NCI-H146 (cell line): Measurements from ENCODE around the gene SERPINA5.

Experiments used
- DNase-seq: peaks from one replicate; lab custom pipeline; 2025; lab: John Stamatoyannopoulos, UW

Gene SERPINA5

DNA sequence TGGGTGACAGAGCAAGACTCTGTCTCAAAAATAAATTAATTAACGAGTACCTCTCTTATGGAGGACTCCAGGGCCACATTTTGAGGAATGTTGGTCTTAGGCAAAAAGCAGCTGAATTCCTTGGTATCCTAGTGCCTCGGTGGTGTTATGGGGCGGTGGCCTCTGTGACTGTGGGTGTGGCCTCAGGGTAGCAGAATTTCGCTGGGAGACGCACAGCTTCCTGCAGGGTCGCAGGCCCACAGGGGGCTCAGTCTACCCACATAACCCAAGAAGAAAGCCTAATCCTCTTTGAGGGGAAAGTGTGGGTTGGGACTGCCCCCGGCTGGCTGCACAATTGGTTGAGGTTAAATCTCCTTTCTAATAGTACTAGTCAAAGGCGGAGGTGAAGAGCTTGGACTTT is 31.2 kb upstream of the SERPINA5 start:
- no peak for DNase-seq

- no peak for DNase-seq
Observed at GRCh38 chr14:94555991-94556390, 25.2 kb upstream of the SERPINA5 start.

DNA sequence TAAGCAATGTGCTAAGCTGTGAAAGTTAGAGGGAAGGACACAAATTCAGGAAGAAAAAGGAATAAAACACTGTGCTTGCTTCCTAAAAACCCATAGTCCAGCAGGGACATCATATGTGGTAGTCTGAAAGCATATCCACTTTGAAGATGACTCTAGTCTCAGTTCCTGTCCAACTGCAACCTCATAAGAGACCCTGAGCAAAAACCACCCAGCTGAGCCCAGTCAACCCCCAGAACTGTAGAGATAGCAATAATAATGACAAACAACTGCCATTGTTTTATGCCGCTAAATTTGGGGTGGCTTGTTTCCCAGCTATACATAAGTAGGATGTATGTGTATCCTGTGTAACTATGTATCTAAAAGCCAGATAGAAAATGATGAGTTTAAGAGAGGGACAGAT is 23.9 kb upstream of the SERPINA5 start:
- no peak for DNase-seq

GRCh38 chr14:94558842-94559241 is 22.4 kb upstream of the SERPINA5 start:
- no peak for DNase-seq

DNA sequence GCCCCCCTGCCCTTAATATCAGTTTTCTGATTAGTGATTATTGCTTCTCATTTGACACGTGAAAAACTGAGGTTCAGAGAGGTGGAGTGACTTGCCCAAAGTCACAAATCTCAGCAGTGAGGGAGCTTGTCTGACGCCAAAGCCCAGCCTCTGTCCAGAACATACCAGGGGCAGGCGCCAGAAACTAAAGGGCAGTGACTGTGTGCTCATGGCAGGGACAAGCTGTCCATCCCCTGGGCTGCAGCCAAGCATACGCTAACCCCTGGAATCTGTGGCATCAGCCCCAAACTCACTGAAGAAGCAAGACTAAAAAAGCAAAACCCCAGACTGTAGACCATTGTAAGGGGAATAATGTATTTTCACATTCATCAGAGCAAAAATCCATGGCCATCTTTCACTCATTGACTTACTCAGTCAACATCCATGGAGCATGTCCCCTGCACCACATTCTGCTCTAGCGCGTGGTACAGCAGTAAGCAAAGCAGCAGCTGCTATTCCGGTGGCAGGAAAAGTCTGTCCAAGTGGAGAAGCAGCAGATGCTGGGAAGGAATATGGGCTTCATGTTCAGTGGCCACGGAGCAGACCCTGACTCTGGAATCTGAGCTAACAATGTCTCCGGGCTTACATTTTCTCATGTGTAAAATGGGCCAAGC is 21.5 kb upstream of the SERPINA5 start:
- no peak for DNase-seq

DNA sequence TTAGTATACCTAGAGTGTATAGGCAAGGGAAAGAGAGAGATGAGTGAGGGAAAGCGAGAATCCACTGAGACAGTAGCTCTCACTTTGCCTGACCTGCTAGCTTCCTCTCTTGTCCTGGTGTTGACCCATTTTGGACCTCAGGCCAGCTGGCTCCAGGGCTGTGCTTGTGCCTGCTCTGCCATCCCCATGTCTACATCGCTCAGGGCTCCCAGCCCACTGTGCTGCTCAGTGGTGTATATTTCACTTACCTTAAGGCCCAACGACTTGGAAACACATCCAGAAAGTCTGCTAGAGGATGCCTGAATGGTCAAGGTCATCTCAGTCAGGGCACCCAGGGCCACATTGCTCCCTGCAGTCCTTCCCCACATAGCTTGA is 20.9 kb upstream of the SERPINA5 start:
- DNase-seq: no peak

DNA sequence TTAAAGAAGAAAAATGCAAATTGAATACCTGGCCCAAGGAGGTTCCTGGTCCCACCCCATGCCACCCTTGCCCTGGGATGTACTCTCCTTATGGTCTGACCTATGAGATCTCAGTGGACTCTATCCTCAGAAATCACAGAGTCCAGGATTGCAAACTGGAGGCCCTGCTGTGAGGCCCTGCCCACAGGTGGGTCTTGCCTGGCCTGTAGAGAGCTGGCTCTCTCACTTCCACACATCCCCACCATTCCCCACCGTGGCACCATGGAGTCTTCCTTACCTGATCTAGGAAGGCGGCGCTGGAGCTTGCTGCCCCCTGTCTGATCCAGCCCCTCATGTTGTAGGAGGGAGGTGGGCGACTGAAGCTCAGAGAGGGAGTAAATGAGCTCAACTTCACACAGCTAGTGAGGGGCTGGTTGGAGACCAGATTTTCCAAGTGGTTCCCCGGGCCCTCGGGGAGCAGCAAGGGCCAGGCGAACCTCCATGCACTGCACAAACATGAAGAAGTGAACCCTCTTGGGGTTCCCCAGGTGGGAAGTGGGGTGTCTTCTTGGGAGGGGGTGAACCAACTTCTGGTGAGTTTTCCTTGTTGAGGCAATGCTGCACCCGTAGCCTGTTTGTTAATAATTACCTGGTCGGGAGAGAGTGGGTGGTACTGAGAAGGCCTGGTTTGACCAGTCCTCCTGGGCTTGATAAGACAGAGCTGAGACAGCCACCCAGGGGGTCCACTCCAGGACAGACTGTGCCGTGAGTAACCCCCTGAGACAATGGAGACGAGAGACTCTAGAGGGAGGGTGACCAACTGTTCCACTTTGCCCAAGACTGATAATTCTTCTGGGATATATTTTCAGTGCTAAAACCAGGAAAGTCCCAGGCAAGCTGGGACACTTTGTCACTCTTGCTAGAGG is 20.2 kb upstream of the SERPINA5 start, which contains the start of gene SERPINA4:
TSS of gene SERPINA4 (plus strand) at position 692 of the 905 bp plus-strand sequence. CDS start 2,041 bp downstream, outside the sequence.
- DNase-seq: no peak

DNA sequence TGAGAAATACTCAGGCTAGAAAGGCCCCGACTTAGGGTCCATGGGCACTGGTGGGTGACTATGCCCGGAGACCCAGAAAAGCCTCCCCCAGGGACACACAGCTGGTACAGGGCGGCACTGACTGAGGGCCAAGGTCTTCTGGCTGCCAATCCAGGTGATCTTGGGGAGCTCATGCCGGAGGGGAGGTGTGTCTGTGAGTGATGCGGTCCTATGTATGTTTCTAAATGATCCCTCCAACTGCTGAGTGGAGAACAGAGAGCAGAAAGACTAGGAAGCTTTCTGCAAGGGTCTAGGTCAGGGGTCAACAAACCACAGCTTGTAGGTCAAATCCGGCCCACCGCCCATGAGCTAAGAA is 19.6 kb upstream of the SERPINA5 start:
- no peak for DNase-seq

DNA sequence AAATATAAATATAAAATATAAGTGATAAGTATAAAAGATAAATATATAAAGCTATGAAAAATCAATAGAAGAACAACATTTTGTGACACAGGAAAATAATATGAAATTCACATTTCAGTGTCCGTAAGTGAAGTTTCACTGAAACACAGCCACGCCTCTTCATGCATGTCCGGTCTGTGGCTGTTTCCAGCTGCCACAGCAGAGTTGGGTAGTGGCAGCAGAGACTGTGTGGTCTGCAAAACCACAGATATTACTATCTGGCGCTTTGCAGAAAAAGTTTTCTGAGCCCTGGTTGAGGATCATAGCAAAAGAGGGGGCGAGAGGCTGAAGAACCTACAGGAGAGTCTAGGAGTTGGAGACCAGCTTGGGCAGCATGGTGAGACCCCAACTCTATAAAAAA is 19.2 kb upstream of the SERPINA5 start:
- DNase-seq: no peak

DNA sequence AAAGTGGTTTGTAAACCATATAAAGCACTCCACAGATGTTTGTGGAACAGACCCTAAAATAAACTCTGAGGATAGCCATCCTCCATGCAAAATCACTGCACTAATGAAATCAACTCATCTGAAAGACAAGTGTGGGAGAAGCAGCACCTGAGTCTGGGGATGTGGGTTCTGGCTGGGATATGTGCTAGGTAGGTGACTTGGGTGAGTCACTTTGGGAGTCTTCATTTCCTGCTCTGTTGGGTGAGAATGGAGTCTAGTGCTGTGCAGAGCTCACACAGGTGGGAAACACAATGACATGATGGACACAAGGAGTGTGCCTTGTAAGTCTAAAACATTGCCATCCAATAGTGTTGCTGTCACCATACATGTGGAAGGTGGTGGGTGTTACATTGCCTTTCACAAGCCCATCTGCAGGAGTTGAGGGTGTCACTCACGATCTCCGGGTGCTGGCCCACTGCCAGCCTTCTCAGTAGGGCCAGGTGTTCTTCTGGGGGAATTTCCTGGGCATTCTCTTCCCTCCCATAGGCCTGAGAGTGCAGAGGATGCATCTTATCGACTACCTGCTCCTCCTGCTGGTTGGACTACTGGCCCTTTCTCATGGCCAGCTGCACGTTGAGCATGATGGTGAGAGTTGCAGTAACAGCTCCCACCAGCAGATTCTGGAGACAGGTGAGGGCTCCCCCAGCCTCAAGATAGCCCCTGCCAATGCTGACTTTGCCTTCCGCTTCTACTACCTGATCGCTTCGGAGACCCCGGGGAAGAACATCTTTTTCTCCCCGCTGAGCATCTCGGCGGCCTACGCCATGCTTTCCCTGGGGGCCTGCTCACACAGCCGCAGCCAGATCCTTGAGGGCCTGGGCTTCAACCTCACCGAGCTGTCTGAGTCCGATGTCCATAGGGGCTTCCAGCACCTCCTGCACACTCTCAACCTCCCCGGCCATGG is 18.0 kb upstream of the SERPINA5 start:
- DNase-seq: no peak

- no peak for DNase-seq
Observed at GRCh38 chr14:94564381-94564780, 16.8 kb upstream of the SERPINA5 start.

- no peak for DNase-seq
Observed at GRCh38 chr14:94568186-94568585, 13.0 kb upstream of the SERPINA5 start.

DNA sequence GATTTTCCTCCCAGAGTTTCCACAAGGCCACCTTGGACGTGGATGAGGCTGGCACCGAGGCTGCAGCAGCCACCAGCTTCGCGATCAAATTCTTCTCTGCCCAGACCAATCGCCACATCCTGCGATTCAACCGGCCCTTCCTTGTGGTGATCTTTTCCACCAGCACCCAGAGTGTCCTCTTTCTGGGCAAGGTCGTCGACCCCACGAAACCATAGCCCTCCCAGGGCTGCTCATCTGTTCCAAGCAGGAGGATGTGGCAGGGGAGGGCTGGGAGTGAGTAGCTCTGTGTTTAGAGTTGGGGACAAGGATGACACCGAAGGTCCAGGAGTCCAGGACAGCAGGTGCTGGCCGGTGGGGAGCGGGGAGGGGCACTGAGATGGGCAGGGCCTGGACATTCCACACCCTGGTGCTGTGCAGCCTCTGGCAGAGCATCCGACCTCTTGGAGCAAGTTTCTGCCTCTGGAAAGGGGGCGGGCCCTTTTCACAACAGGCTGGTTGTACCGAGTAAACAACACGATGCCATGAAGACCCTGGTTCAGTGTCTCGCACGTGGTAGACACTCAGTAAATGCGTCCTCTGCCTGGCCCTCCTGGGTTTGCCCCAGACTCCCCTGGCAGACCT is 11.7 kb upstream of the SERPINA5 start:
- no peak for DNase-seq

DNA sequence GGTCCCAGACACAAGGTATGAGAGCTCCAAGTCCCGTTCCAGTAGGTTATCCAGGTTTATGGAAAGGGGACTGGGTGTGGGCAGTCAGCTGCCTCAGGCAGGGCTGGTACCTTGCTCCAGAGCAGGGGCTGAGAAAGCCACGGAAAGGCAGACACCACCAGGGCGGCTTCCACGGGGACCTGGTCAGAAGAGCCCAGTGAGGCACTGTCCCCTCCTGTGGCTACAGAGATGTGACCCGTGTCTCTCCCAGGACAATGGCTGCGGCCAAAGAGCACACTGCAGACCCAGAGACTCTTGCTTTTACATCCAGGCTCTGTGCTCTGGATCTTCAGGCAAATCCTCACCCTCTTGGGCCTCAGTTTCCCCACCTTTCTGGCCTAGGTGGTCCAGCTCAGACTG is 11.2 kb upstream of the SERPINA5 start:
- DNase-seq: no peak

GRCh38 chr14:94570440-94570839 is 10.8 kb upstream of the SERPINA5 start:
- DNase-seq: no peak

DNA sequence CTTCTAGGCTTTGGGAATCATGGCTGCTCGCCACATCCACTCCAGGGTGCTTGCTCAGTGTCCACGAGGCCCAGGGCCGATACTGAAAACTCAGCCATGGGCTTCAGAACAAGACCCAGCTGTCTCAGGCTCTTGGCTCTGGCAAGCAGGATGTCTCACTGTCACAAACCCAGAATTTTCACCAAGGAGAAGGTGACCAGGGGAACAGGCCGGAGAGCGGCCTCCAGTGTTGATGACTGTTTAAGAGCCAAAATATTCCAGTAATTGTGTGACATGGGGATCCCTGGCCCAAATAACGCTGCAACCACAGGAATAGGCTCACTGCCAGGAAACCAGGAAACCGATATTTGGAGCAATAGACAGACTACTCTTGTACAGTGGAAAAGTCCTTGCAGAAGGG is 9.8 kb upstream of the SERPINA5 start:
- DNase-seq: no peak

GRCh38 chr14:94571950-94572349 is 9.3 kb upstream of the SERPINA5 start:
- DNase-seq: no peak

GRCh38 chr14:94572637-94573303 is 8.5 kb upstream of the SERPINA5 start:
- DNase-seq: no peak

GRCh38 chr14:94573475-94574277 is 7.5 kb upstream of the SERPINA5 start:
- DNase-seq: no peak

DNA sequence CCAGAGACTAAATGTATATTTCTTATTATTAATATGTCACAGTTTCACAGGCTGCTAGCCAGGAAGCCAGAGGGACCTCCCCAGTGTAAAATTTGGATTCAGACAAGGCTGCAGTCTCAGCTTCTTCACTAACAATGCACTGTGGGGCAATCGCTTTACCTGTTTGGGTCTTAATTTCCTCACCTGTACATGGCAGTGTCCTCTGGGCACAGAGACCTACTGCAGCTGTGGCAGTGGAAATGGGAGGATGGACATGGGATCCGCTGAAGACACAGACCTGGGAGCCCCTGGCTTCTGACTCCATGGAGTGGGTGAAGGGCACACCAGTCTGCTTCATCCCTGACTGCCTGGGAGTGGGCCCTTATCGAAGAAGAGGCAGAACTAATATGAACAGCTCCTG is 6.9 kb upstream of the SERPINA5 start:
- no peak for DNase-seq
